ENCODE measurements around the gene PAPSS2. TPM values are rescaled to one million over a fixed set of nuclear protein-coding genes. Genes with fewer than 3 reads are reported as not detected.
"Not testable (repeated sequence)": the region's sequence is repeated elsewhere in the genome, so short reads cannot be mapped to it uniquely, and the experiment has no call there.

Gene PAPSS2
- 1.3 and 2.7 TPM in 2 replicates for total RNA-seq
- long read RNA-seq, result 0 reads

GRCh38 chr10:87659571-87660483, at the start of gene PAPSS2:
Gene PAPSS2 (plus strand): TSS chr10:87659878. CDS start chr10:87659982, 104 bp downstream.
- peak within 1 kb of the TSS; percentile 90 for H3K4me3 Mint-ChIP-seq
- H3K9me3 Mint-ChIP-seq, result no peaks in the 10 kb centered on the region
- H3K27ac Mint-ChIP-seq (ENCODE audit: unreplicated experiment), result no peak within 1 kb of the TSS
- peaks cover 50% of the 10 kb centered on the region for H3K27me3 Mint-ChIP-seq (ENCODE audit: low read depth)
- TF ChIP-seq, protein P1, sequence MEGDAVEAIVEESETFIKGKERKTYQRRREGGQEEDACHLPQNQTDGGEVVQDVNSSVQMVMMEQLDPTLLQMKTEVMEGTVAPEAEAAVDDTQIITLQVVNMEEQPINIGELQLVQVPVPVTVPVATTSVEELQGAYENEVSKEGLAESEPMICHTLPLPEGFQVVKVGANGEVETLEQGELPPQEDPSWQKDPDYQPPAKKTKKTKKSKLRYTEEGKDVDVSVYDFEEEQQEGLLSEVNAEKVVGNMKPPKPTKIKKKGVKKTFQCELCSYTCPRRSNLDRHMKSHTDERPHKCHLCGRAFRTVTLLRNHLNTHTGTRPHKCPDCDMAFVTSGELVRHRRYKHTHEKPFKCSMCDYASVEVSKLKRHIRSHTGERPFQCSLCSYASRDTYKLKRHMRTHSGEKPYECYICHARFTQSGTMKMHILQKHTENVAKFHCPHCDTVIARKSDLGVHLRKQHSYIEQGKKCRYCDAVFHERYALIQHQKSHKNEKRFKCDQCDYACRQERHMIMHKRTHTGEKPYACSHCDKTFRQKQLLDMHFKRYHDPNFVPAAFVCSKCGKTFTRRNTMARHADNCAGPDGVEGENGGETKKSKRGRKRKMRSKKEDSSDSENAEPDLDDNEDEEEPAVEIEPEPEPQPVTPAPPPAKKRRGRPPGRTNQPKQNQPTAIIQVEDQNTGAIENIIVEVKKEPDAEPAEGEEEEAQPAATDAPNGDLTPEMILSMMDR (conservative IDR thresholded peaks at IDR 0.05), result no peak
- peaks cover 15% of the 10 kb centered on the region for H3K4me1 Mint-ChIP-seq
- no peaks in the 10 kb centered on the region for H3K36me3 Mint-ChIP-seq (ENCODE audit: low read depth)
- DNase-seq (ENCODE audit: low read depth, low spot score), result peak; percentile 54

GRCh38 chr10:87611341-87611740, 48.3 kb upstream of the PAPSS2 start:
- H3K4me1 Mint-ChIP-seq; H3K9me3 Mint-ChIP-seq; H3K36me3 Mint-ChIP-seq (ENCODE audit: low read depth); H3K27ac Mint-ChIP-seq (ENCODE audit: unreplicated experiment); H3K27me3 Mint-ChIP-seq (ENCODE audit: low read depth); H3K4me3 Mint-ChIP-seq; DNase-seq (ENCODE audit: low read depth, low spot score): not testable (repeated sequence)

DNA sequence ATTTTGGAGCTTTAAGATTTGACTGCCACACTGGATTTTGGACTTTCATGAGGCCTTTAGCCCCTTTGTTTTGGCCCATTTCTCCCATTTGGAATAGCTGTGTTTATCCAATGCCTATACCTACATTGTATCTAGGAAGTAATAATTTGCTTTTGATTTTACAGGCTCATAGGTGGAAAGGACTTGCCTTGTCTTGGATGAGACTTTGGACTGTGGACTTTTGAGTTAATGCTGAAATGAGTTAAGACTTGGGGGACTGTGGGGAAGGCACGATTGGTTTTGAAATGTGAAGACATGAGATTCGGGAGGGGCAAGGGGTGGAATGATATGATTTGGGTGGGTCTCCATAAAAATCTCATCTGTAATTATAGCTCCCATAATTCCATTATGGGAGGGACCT, 47.6 kb upstream of the PAPSS2 start:
- no peak for DNase-seq (ENCODE audit: low read depth, low spot score)
- no peaks in the 10 kb centered on the region for H3K27me3 Mint-ChIP-seq (ENCODE audit: low read depth)
- TF ChIP-seq, protein P1 (conservative IDR thresholded peaks at IDR 0.05), result no peak
- peaks cover 6% of the 10 kb centered on the region for H3K9me3 Mint-ChIP-seq
- H3K4me1 Mint-ChIP-seq, result peaks cover 7% of the 10 kb centered on the region
- no peak overlapping the region for H3K27ac Mint-ChIP-seq (ENCODE audit: unreplicated experiment)
- H3K4me3 Mint-ChIP-seq, result no peak overlapping the region
- H3K36me3 Mint-ChIP-seq (ENCODE audit: low read depth), result no peaks in the 10 kb centered on the region

GRCh38 chr10:87613751-87614150, 45.9 kb upstream of the PAPSS2 start:
- Mint-ChIP-seq H3K27me3 (ENCODE audit: low read depth) (no peaks in the 10 kb centered on the region), H3K4me1 (peaks cover 4% of the 10 kb centered on the region), H3K9me3 (peaks cover 6% of the 10 kb centered on the region), H3K27ac (ENCODE audit: unreplicated experiment) (no peak overlapping the region), H3K4me3 (no peak overlapping the region), H3K36me3 (ENCODE audit: low read depth) (no peaks in the 10 kb centered on the region)
- DNase-seq (ENCODE audit: low read depth, low spot score), result no peak
- TF ChIP-seq, protein P1 (conservative IDR thresholded peaks at IDR 0.05), result no peak

- TF ChIP-seq, protein P1 (conservative IDR thresholded peaks at IDR 0.05), result no peak
- no peaks in the 10 kb centered on the region for H3K36me3 Mint-ChIP-seq (ENCODE audit: low read depth)
- no peak overlapping the region for H3K4me3 Mint-ChIP-seq
- no peaks in the 10 kb centered on the region for H3K27me3 Mint-ChIP-seq (ENCODE audit: low read depth)
- peaks cover 4% of the 10 kb centered on the region for H3K4me1 Mint-ChIP-seq
- H3K27ac Mint-ChIP-seq (ENCODE audit: unreplicated experiment), result no peak overlapping the region
- H3K9me3 Mint-ChIP-seq, result peaks cover 4% of the 10 kb centered on the region
- DNase-seq (ENCODE audit: low read depth, low spot score), result no peak
Observed at GRCh38 chr10:87615856-87616255, 43.8 kb upstream of the PAPSS2 start.

DNA sequence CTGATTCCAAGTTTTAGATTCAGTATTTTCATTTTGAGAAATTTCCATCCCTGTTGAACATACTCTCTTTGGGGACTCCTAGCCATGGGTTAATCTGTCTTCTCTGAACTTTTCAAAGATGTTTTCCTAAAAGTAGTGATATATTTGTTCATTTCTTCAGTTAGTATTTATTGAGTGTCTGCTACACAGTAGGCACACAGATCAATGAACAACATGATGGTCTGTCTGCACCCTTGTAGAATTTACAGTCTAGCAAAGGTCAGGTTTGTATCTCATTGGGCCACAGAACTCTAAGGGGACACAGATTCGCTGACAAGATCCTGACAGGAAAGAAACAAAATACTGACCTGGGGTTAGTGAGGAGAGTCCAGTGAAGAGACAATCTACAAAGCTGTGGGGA, 42.2 kb upstream of the PAPSS2 start:
- no peaks in the 10 kb centered on the region for H3K9me3 Mint-ChIP-seq
- no peaks in the 10 kb centered on the region for H3K36me3 Mint-ChIP-seq (ENCODE audit: low read depth)
- no peak for DNase-seq (ENCODE audit: low read depth, low spot score)
- H3K27me3 Mint-ChIP-seq (ENCODE audit: low read depth), result no peaks in the 10 kb centered on the region
- no peak overlapping the region for H3K27ac Mint-ChIP-seq (ENCODE audit: unreplicated experiment)
- no peak overlapping the region for H3K4me3 Mint-ChIP-seq
- peaks cover 4% of the 10 kb centered on the region for H3K4me1 Mint-ChIP-seq
- TF ChIP-seq, protein P1 (conservative IDR thresholded peaks at IDR 0.05), result no peak
